Thyroid gland (tissue), 4 donors: ENCODE measurements around the gene PLXND1. TPM values are rescaled to one million over a fixed set of nuclear protein-coding genes. Genes with fewer than 3 reads are reported as not detected.

Experiments
- DNase-seq, 2 donors: peaks; one replicate each; pipeline ENCODE4 v3.0.0-alpha.2; 2019
- H3K27ac ChIP-seq, 3 donors: fragments of 200-600 bp; sonication (generic); 1 replicate in 2 of 3; 2 replicates in 1 of 3; pipeline ENCODE4 v1.5.1; 2016 to 2019; ENCODE audit warnings: mild to moderate bottlenecking in 1 of 3, moderate library complexity in 1 of 3
- H3K27me3 ChIP-seq: fragments of 200-600 bp; sonication (generic); one replicate; pipeline ENCODE4 v1.5.1; 2019
- H3K36me3 ChIP-seq, 2 donors: fragments of 200-600 bp; sonication (generic); one replicate each; pipeline ENCODE4 v1.5.1; 2016 to 2019
- H3K4me1 ChIP-seq, 2 donors: fragments of 200-600 bp; sonication (generic); one replicate each; pipeline ENCODE4 v1.5.1; 2017 to 2019
- H3K4me3 ChIP-seq, 3 donors: fragments of 200-600 bp; sonication (generic); replicated peaks in 1 of 3; 1 replicate in 2 of 3; 2 replicates in 1 of 3; pipeline ENCODE4 v1.5.1; 2016; ENCODE audit warnings: mild to moderate bottlenecking in 1 of 3
- H3K9me3 ChIP-seq: fragments of 200-600 bp; sonication (generic); one replicate; pipeline ENCODE4 v1.5.1; 2017
- CTCF ChIP-seq, 6 experiments: fragments of 200-600 bp in 3 of 6; fragments of 450-650 bp in 3 of 6; sonication (generic) in 3 of 6; IDR thresholded peaks; one replicate each; pipeline ENCODE4 v1.5.1; 2016 to 2019; ENCODE audit warnings: antibody characterized with exemption in 6 of 6, mild to moderate bottlenecking in 2 of 6, inconsistent platforms in 1 of 6, moderate library complexity in 1 of 6
- POLR2A ChIP-seq, 2 donors: fragments of 450-650 bp; IDR thresholded peaks; one replicate each; pipeline ENCODE4 v1.6.1; 2017; ENCODE audit warnings: antibody characterized with exemption in 2 of 2, mild to moderate bottlenecking in 2 of 2, moderate library complexity in 1 of 2
- WGBS, 2 donors: methylation state at CpG; one replicate each; pipeline ENCODE4 v1.1.5; 2017; 5-methylcytosine and 5-hydroxymethylcytosine counted together
- intact Hi-C: fragments of 100-400 bp; cut with DNase I; formaldehyde crosslinking; loops from one replicate; pipeline ENCODE4 v1.15.1; 2023
- total RNA-seq, 4 donors: library from RNA; depleted of rRNA; stranded (reverse); fragments of >200 nt; gene quantifications; one replicate each; pipeline ENCODE4 v1.2.3, GENCODE V29; 2016

PLXND1 gene
- total RNA-seq, 4 donors from 2014 or later, result 50.7 to 69.8 (median 60.8) TPM

- no peak for DNase-seq
Measured at GRCh38 chr3:129540776-129541516, 65.5 kb downstream of the PLXND1 start.

GRCh38 chr3:129539206-129539605, 67.3 kb downstream of the PLXND1 start:
- TF ChIP-seq CTCF (IDR thresholded peaks at IDR 0.05) (no peak), POLR2A (IDR thresholded peaks at IDR 0.05) (no peak)
- Histone ChIP-seq H3K4me3 (no peak overlapping the region), H3K36me3 (no peaks in the 10 kb centered on the region), H3K27me3 (no peaks in the 10 kb centered on the region), H3K4me1 (peaks cover 6 to 16% of the 10 kb centered on the region in 2 donors), H3K9me3 (no peaks in the 10 kb centered on the region), H3K27ac (peak overlapping the region in 2 of 3 donors; percentile 26 to 46)
- intact Hi-C loops, result no loop called here
- DNase-seq, result no peak
- 85 to 87% methylated on average over 8 of the region's 8 CpGs for WGBS, 2 donors

More at GRCh38 chr3:129540776-129541516, 65.5 kb downstream of the PLXND1 start:
- no peak overlapping the region for H3K4me3 ChIP-seq
- H3K36me3 ChIP-seq, result no peaks in the 10 kb centered on the region
- WGBS, 2 donors, result 89 to 90% methylated on average over 11 of the region's 11 CpGs
- no peaks in the 10 kb centered on the region for H3K9me3 ChIP-seq
- TF ChIP-seq POLR2A (IDR thresholded peaks at IDR 0.05), result no peak
- TF ChIP-seq CTCF (IDR thresholded peaks at IDR 0.05), result no peak
- no peak overlapping the region for H3K27ac ChIP-seq
- H3K27me3 ChIP-seq, result no peaks in the 10 kb centered on the region
- H3K4me1 ChIP-seq, result peaks cover 6 to 12% of the 10 kb centered on the region in 2 donors
- intact Hi-C loops, result no loop called here

GRCh38 chr3:129536804-129537203, 69.7 kb downstream of the PLXND1 start:
- Histone ChIP-seq H3K27ac (no peak overlapping the region), H3K4me1 (peaks cover 6 to 19% of the 10 kb centered on the region in 2 donors), H3K36me3 (no peaks in the 10 kb centered on the region), H3K27me3 (no peaks in the 10 kb centered on the region), H3K9me3 (no peaks in the 10 kb centered on the region), H3K4me3 (no peak overlapping the region)
- TF ChIP-seq CTCF (IDR thresholded peaks at IDR 0.05) (no peak), POLR2A (IDR thresholded peaks at IDR 0.05) (no peak)
- 76 to 83% methylated on average over 3 of the region's 3 CpGs for WGBS, 2 donors
- DNase-seq, result no peak
- intact Hi-C loops, result no loop called here

GRCh38 chr3:129536374-129536667, 70.2 kb downstream of the PLXND1 start:
- no peak overlapping the region for H3K4me3 ChIP-seq
- H3K27ac ChIP-seq, result no peak overlapping the region
- H3K9me3 ChIP-seq, result no peaks in the 10 kb centered on the region
- H3K36me3 ChIP-seq, result no peaks in the 10 kb centered on the region
- no peak for TF ChIP-seq POLR2A (IDR thresholded peaks at IDR 0.05)
- no peak for TF ChIP-seq CTCF (IDR thresholded peaks at IDR 0.05)
- no peaks in the 10 kb centered on the region for H3K27me3 ChIP-seq
- no peak for DNase-seq
- 80 to 100% methylated on average over 2 of the region's 2 CpGs for WGBS, 2 donors
- H3K4me1 ChIP-seq, result peaks cover 6 to 19% of the 10 kb centered on the region in 2 donors
- intact Hi-C loops, result no loop called here

GRCh38 chr3:129535075-129535474, 71.4 kb downstream of the PLXND1 start:
- intact Hi-C loops, result no loop called here
- DNase-seq, result no peak
- H3K4me1 ChIP-seq, result peaks cover 5 to 19% of the 10 kb centered on the region in 2 donors
- no peaks in the 10 kb centered on the region for H3K36me3 ChIP-seq
- no peaks in the 10 kb centered on the region for H3K27me3 ChIP-seq
- H3K9me3 ChIP-seq, result no peaks in the 10 kb centered on the region
- 75 to 100% methylated on average over 1 of the region's 1 CpG for WGBS, 2 donors
- H3K27ac ChIP-seq, result no peak overlapping the region
- TF ChIP-seq POLR2A (IDR thresholded peaks at IDR 0.05), result no peak
- no peak for TF ChIP-seq CTCF (IDR thresholded peaks at IDR 0.05)
- no peak overlapping the region for H3K4me3 ChIP-seq
